GM23338 (cell line): Measurements from ENCODE around the gene SHISA9.

Experiments
- CREB1 ChIP-seq: fragments of 250-450 bp; sonication (Bioruptor Pico); IDR thresholded peaks from 2 replicates; pipeline ENCODE4 v1.5.0; 2020; ENCODE audit warnings: low read depth, mild to moderate bottlenecking, moderate library complexity
- CTCF ChIP-seq, 2 experiments: fragments of 200-600 bp in 1 of 2; sonication (generic) in 1 of 2; conservative IDR thresholded peaks; 2 replicates each; pipeline versions ENCODE4 v1.5.1 to v1.6.1; 2016 to 2017; ENCODE audit warnings: antibody characterized with exemption in 2 of 2, low read depth in 2 of 2, mild to moderate bottlenecking in 2 of 2, moderate library complexity in 1 of 2
- EZH2 ChIP-seq: fragments of 200-600 bp; sonication (generic); IDR thresholded peaks from one replicate; pipeline ENCODE4 v1.8.0; 2017; ENCODE audit warnings: antibody characterized with exemption, mild to moderate bottlenecking, low read depth; ENCODE audit not compliant: unreplicated experiment
- EZH2phosphoT487 ChIP-seq: fragments of 200-600 bp; sonication (generic); IDR thresholded peaks from one replicate; pipeline ENCODE4 v1.8.1; 2018; ENCODE audit warnings: antibody characterized with exemption; ENCODE audit not compliant: unreplicated experiment
- JUNB ChIP-seq: IDR thresholded peaks from one replicate; pipeline ENCODE4 v1.6.1; 2016; ENCODE audit warnings: antibody characterized with exemption; ENCODE audit not compliant: unreplicated experiment
- NANOG ChIP-seq: IDR thresholded peaks from 2 replicates; pipeline ENCODE4 v1.6.1; 2016; ENCODE audit warnings: antibody characterized with exemption, borderline replicate concordance
- POLR2AphosphoS5 ChIP-seq: IDR thresholded peaks from 2 replicates; pipeline ENCODE4 v1.6.1; 2016; ENCODE audit warnings: antibody characterized with exemption, low read depth
- REST ChIP-seq: IDR thresholded peaks from one replicate; pipeline ENCODE4 v1.6.1; 2018; ENCODE audit warnings: antibody characterized with exemption; ENCODE audit not compliant: unreplicated experiment
- ZNF114 ChIP-seq: fragments of 250-450 bp; sonication (Bioruptor Pico); IDR thresholded peaks from 2 replicates; pipeline ENCODE4 v1.5.0; 2020; ENCODE audit warnings: mild to moderate bottlenecking, moderate library complexity

- TF ChIP-seq CTCF (conservative IDR thresholded peaks at IDR 0.05; ENCODE audit: low read depth in 2 of 2): no peak
- TF ChIP-seq NANOG: no peak
- no peak for TF ChIP-seq POLR2AphosphoS5
- TF ChIP-seq EZH2: no peak
- TF ChIP-seq JUNB: no peak
- no peak for TF ChIP-seq ZNF114 (CRISPR knock-in tag)
- TF ChIP-seq EZH2phosphoT487: no peak
- TF ChIP-seq REST: no peak
- no peak for TF ChIP-seq CREB1 (CRISPR knock-in tag)
Measured at GRCh38 chr16:13014476-13014875, 113.1 kb downstream of the SHISA9 start.
